Smooth muscle cell (in vitro differentiated cells): ENCODE measurements around the gene ABITRAM. TPM values are rescaled to one million over a fixed set of nuclear protein-coding genes. Genes with fewer than 3 reads are reported as not detected.

Experiments used
- DNase-seq: peaks from one replicate; lab custom pipeline; 2025; ENCODE audit not compliant: unreplicated experiment; lab: John Stamatoyannopoulos, UW
- H2AFZ ChIP-seq: fragments of 200-600 bp; sonication (generic); 2 replicates; pipeline ENCODE4 v1.6.0; 2016; ENCODE audit warnings: antibody characterized with exemption, low read depth, mild to moderate bottlenecking
- H3F3A ChIP-seq: fragments of 200-600 bp; sonication (generic); 2 replicates; pipeline ENCODE4 v1.6.0; 2017; ENCODE audit warnings: antibody characterized with exemption, low read depth
- H3K27ac ChIP-seq: fragments of 200-600 bp; sonication (generic); 2 replicates; pipeline ENCODE4 v1.5.1; 2016; ENCODE audit warnings: low read depth, mild to moderate bottlenecking
- H3K27me3 ChIP-seq: fragments of 200-600 bp; sonication (generic); 2 replicates; pipeline ENCODE4 v1.6.1; 2016; ENCODE audit warnings: low read depth, mild to moderate bottlenecking
- H3K36me3 ChIP-seq: fragments of 200-600 bp; sonication (generic); 2 replicates; pipeline ENCODE4 v1.5.1; 2016; ENCODE audit warnings: low read depth
- H3K4me1 ChIP-seq: fragments of 200-600 bp; sonication (generic); 2 replicates; pipeline ENCODE4 v1.5.1; 2016; ENCODE audit warnings: low read depth
- H3K4me2 ChIP-seq: fragments of 200-600 bp; sonication (generic); 2 replicates; pipeline ENCODE4 v1.6.0; 2016; ENCODE audit warnings: mild to moderate bottlenecking
- H3K4me3 ChIP-seq: fragments of 200-600 bp; sonication (generic); 2 replicates; pipeline ENCODE4 v1.5.1; 2016; ENCODE audit warnings: mild to moderate bottlenecking
- H3K79me2 ChIP-seq: fragments of 200-600 bp; sonication (generic); 2 replicates; pipeline ENCODE4 v1.6.0; 2016; ENCODE audit warnings: low read depth, mild to moderate bottlenecking
- H3K9ac ChIP-seq: fragments of 200-600 bp; sonication (generic); 2 replicates; pipeline ENCODE4 v1.6.0; 2016; ENCODE audit warnings: low read depth
- H3K9me3 ChIP-seq: fragments of 200-600 bp; sonication (generic); replicated peaks from 2 replicates; pipeline ENCODE4 v1.5.1; 2016; ENCODE audit warnings: low read depth
- H4K20me1 ChIP-seq: fragments of 200-600 bp; sonication (generic); 2 replicates; pipeline ENCODE4 v1.6.0; 2016; ENCODE audit warnings: low read depth
- CTCF ChIP-seq: fragments of 200-600 bp; sonication (generic); IDR thresholded peaks from 2 replicates; pipeline ENCODE4 v1.5.1; 2017; ENCODE audit warnings: borderline replicate concordance, mild to moderate bottlenecking, antibody characterized with exemption; ENCODE audit not compliant: insufficient read depth, poor library complexity, severe bottlenecking
- WGBS: methylation state at CpG from one replicate; pipeline ENCODE4 v1.1.7; 2016; ENCODE audit warnings: low lambda C conversion rate; 5-methylcytosine and 5-hydroxymethylcytosine counted together
- polyA plus RNA-seq: library from polyadenylated mRNA; unstranded; fragments of >200 nt; fragmentation: Nextera tagmentation; extraction: Ambion mirVana; gene quantifications from 2 replicates; pipeline ENCODE4 v1.2.1, GENCODE V29; 2016
- total RNA-seq: library from RNA; depleted of rRNA; stranded (reverse); fragments of >200 nt; gene quantifications from 2 replicates; pipeline ENCODE4 v1.2.3, GENCODE V29; 2014

The ABITRAM gene
- total and polyA plus RNA-seq, 2 experiments from 2014 or later, result 15.6 to 21.9 TPM

- no peak overlapping the region for H3K27ac ChIP-seq
- WGBS, result 24% methylated on average over 3 of the region's 3 CpGs
Observed at GRCh38 chr9:108953983-108954574, 19.9 kb downstream of the ABITRAM start.

GRCh38 chr9:108956022-108956630 lies 21.9 kb downstream of the ABITRAM start:
- no peak overlapping the region for H3K9ac ChIP-seq
- no peak overlapping the region for H3K4me3 ChIP-seq
- H3K4me1 ChIP-seq, result no peaks in the 10 kb centered on the region
- WGBS, result 51% methylated on average over 4 of the region's 4 CpGs
- H2AFZ ChIP-seq, result no peak overlapping the region
- no peaks in the 10 kb centered on the region for H4K20me1 ChIP-seq
- no peak for DNase-seq
- no peaks in the 10 kb centered on the region for H3K9me3 ChIP-seq
- H3K27ac ChIP-seq, result no peak overlapping the region
- no peaks in the 10 kb centered on the region for H3K36me3 ChIP-seq
- no peak for TF ChIP-seq CTCF
- H3K79me2 ChIP-seq, result no peaks in the 10 kb centered on the region
- H3K4me2 ChIP-seq, result no peak overlapping the region
- H3F3A ChIP-seq, result no peaks in the 10 kb centered on the region
- no peaks in the 10 kb centered on the region for H3K27me3 ChIP-seq

More at GRCh38 chr9:108953983-108954574, 19.9 kb downstream of the ABITRAM start:
- no peak for DNase-seq
- TF ChIP-seq CTCF, result peak; percentile 67
- no peaks in the 10 kb centered on the region for H3K9me3 ChIP-seq
- no peak overlapping the region for H2AFZ ChIP-seq
- H3K4me2 ChIP-seq, result no peak overlapping the region
- no peaks in the 10 kb centered on the region for H3K4me1 ChIP-seq
- no peak overlapping the region for H3K9ac ChIP-seq
- no peaks in the 10 kb centered on the region for H4K20me1 ChIP-seq
- no peak overlapping the region for H3K4me3 ChIP-seq
- H3K27me3 ChIP-seq, result no peaks in the 10 kb centered on the region
- no peaks in the 10 kb centered on the region for H3F3A ChIP-seq
- H3K36me3 ChIP-seq, result no peaks in the 10 kb centered on the region
- H3K79me2 ChIP-seq, result no peaks in the 10 kb centered on the region

- no peak for DNase-seq
- Histone ChIP-seq H3K9me3 (no peaks in the 10 kb centered on the region), H3K79me2 (no peaks in the 10 kb centered on the region), H3K4me2 (no peak overlapping the region), H3K27ac (no peak overlapping the region), H3K36me3 (no peaks in the 10 kb centered on the region), H3K27me3 (no peaks in the 10 kb centered on the region), H3F3A (no peaks in the 10 kb centered on the region), H3K9ac (no peak overlapping the region), H2AFZ (no peak overlapping the region), H3K4me1 (no peaks in the 10 kb centered on the region), H4K20me1 (no peaks in the 10 kb centered on the region), H3K4me3 (no peak overlapping the region)
- no peak for TF ChIP-seq CTCF
Observed at GRCh38 chr9:108956631-108957026, 22.4 kb downstream of the ABITRAM start.

- 78% methylated on average over 6 of the region's 6 CpGs for WGBS
- H3K4me3 ChIP-seq, result no peak overlapping the region
Observed at GRCh38 chr9:108960331-108960730, 26.1 kb downstream of the ABITRAM start.

More at GRCh38 chr9:108960331-108960730, 26.1 kb downstream of the ABITRAM start:
- no peaks in the 10 kb centered on the region for H3K4me1 ChIP-seq
- H3K9me3 ChIP-seq, result no peaks in the 10 kb centered on the region
- H4K20me1 ChIP-seq, result no peaks in the 10 kb centered on the region
- no peak for TF ChIP-seq CTCF
- H3F3A ChIP-seq, result no peaks in the 10 kb centered on the region
- no peak overlapping the region for H3K27ac ChIP-seq
- no peaks in the 10 kb centered on the region for H3K79me2 ChIP-seq
- H3K9ac ChIP-seq, result no peak overlapping the region
- H2AFZ ChIP-seq, result no peak overlapping the region
- no peaks in the 10 kb centered on the region for H3K27me3 ChIP-seq
- H3K4me2 ChIP-seq, result no peak overlapping the region
- no peak for DNase-seq
- no peaks in the 10 kb centered on the region for H3K36me3 ChIP-seq
